ENCODE data around the gene BTG4.

The BTG4 gene

GRCh38 chr11:111460856-111461255 is 51.3 kb downstream of the BTG4 start:
- TF ChIP-seq, protein P1, sequence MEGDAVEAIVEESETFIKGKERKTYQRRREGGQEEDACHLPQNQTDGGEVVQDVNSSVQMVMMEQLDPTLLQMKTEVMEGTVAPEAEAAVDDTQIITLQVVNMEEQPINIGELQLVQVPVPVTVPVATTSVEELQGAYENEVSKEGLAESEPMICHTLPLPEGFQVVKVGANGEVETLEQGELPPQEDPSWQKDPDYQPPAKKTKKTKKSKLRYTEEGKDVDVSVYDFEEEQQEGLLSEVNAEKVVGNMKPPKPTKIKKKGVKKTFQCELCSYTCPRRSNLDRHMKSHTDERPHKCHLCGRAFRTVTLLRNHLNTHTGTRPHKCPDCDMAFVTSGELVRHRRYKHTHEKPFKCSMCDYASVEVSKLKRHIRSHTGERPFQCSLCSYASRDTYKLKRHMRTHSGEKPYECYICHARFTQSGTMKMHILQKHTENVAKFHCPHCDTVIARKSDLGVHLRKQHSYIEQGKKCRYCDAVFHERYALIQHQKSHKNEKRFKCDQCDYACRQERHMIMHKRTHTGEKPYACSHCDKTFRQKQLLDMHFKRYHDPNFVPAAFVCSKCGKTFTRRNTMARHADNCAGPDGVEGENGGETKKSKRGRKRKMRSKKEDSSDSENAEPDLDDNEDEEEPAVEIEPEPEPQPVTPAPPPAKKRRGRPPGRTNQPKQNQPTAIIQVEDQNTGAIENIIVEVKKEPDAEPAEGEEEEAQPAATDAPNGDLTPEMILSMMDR (IDR thresholded peaks at IDR 0.05; ENCODE audit: unreplicated experiment in 3 of 3) = no peak
- Mint-ChIP-seq H3K4me3 (peak overlapping the region in 1 of 3 experiments; percentile 2), H3K9me3 (no peaks in the 10 kb centered on the region), H3K4me1 (peaks cover 13% of the 10 kb centered on the region), H3K36me3 (ENCODE audit: low read depth) (no peaks in the 10 kb centered on the region), H3K27me3 (ENCODE audit: low read depth) (peaks cover 78% of the 10 kb centered on the region), H3K27ac (peak overlapping the region in 2 of 3 experiments; percentile 3 to 18)

DNA sequence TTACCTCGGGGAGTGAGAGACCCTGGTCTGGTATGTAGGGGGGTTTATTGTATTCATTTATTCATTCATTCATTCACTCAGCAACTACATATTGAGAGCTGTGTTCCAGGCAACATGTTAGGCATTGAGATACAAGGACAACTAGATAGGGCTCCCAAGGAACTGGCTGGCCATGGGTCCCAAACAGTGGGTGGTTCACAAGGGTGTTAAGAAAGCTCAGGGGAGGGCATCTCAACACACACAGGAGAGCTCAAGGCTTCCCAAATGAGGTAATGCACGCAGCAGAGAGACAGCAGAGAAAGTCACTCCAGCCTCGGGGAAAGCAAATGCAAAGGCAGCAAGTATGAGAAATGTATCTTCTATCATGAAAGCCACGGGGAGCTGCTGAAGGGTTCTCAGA is 51.8 kb downstream of the BTG4 start:
- Mint-ChIP-seq H3K36me3 (ENCODE audit: low read depth) (no peaks in the 10 kb centered on the region), H3K27me3 (ENCODE audit: low read depth) (peaks cover 83% of the 10 kb centered on the region), H3K9me3 (no peaks in the 10 kb centered on the region), H3K4me1 (peaks cover 13% of the 10 kb centered on the region), H3K4me3 (no peak overlapping the region), H3K27ac (peak overlapping the region in 2 of 3 experiments; percentile 18 to 41)
- TF ChIP-seq, protein P1 (IDR thresholded peaks at IDR 0.05; ENCODE audit: unreplicated experiment in 3 of 3) = no peak

DNA sequence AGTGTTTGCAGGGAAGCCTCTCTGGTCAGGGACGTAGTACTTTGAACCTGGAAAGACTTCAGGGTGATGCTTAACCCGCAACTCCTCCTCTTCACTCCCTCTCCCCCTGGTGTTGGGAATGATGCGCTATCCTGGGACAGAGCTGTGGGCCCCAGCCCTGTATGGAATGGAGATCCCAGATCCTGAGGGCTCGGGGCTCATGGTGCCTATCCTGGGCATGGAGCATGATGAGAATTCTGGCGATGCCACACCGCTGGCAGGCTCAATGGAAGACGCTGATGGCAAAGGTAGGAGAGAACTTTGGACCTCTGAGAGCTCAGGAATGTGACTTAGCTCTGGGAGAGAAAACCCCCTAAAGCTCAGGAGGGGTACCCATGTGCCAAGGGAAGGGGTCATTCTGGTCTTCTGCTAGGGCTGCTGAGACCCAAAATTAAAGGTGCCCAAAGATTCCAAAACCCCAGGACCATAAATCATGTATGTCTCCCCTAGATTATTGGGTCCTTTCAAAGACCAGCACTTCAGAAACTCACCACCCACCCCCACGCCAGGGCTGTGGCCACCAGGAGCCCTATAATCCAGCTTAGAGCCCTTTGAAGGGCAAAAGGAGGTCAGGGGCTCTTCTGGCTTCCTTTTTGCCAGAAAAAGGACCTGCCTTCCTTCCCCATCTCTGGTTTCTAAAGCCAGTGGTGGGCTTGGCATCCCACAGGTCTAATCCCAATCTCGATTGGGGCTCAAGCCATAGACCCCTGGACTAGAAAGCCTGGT is 52.5 kb downstream of the BTG4 start:
- TF ChIP-seq, protein P1 (IDR thresholded peaks at IDR 0.05; ENCODE audit: unreplicated experiment in 3 of 3) = no peak
- H3K9me3 Mint-ChIP-seq = no peaks in the 10 kb centered on the region

DNA sequence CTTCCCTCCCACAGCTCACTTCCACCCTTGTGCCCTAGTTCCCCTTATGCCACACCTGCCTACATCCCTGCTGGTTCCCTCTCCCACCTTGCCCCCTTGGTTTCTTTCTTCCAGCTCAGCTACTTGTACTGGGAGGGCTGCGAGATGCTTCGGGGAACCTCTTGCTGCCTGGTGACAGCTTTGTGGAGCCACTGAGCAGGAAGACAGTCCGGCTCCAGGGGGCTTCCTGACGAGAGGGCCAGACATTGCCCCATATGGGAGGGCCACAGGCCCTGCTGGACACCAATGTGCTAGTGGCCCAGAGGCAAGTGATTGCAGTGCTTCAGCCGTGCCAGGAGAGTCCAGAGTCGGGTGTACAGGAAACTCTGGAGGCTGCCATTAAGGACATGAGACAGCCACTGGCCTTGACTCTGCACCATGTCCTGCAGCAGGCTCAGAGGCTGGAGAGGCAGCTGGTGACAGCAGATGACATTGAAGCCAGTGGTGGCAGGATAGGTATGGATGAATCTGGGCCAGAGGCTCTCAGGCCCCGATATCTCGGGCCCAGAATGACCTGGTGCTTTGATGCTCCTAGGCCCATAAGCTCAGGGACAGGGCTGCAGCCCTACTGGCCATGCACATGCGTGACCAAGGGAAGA is 54.3 kb downstream of the BTG4 start:
- Mint-ChIP-seq H3K27me3 (ENCODE audit: low read depth) (peaks cover 88% of the 10 kb centered on the region), H3K4me1 (peaks cover 13% of the 10 kb centered on the region), H3K4me3 (no peak overlapping the region), H3K36me3 (ENCODE audit: low read depth) (no peaks in the 10 kb centered on the region), H3K9me3 (no peaks in the 10 kb centered on the region), H3K27ac (no peak overlapping the region)
- TF ChIP-seq, protein P1 (IDR thresholded peaks at IDR 0.05; ENCODE audit: unreplicated experiment in 3 of 3) = no peak

More for the DNA sequence above, 52.5 kb downstream of the BTG4 start:
- Mint-ChIP-seq H3K36me3 (ENCODE audit: low read depth) (no peaks in the 10 kb centered on the region), H3K27ac (peak overlapping the region in 1 of 3 experiments; percentile 41), H3K4me3 (peak overlapping the region in 1 of 3 experiments; percentile 32), H3K4me1 (peaks cover 13% of the 10 kb centered on the region), H3K27me3 (ENCODE audit: low read depth) (peaks cover 84% of the 10 kb centered on the region)

DNA sequence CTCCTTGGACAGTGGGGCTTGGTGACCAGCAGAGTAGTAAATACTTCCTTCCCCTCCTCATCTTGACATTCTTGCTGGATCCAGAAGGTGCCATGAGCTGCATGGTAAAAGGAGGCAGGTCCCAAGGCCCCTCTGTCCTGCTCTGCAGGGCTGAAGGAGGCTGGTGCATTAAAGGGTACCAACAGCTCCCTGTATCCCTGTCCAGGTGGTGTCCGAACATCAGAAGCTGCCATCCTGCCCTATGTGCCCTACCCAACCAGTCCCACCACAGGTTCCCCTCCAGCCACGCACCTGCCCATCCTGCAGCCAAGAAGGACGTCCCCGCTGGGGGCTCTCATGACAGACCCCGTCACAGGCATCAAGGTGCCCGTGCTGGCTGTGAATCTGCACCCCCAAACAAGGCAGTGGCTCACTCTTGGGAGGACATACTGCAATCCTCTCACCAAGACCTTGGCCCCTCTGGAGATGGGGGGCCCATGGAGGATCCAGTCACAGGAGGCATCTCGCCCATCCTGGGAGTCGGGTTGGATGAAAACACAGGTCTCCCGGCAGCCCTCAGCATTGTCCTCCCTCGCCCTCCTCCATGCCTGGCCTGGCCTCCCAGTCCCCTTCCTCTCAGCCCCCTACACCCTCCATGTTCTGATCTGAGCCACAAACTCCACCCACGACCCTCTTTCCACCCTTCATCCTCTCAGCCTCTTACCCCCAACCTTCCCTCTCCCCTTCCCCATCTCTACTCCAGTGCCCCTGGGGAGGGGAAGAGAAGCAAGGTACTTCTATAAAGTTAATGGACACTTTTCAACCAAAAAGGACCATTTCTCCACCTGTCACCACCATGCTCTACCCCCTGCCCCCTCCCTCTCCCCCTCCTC is 55.1 kb downstream of the BTG4 start:
- Mint-ChIP-seq H3K36me3 (ENCODE audit: low read depth) (no peaks in the 10 kb centered on the region), H3K27ac (no peak overlapping the region), H3K4me1 (peaks cover 13% of the 10 kb centered on the region), H3K4me3 (no peak overlapping the region), H3K27me3 (ENCODE audit: low read depth) (peaks cover 90% of the 10 kb centered on the region), H3K9me3 (no peaks in the 10 kb centered on the region)
- TF ChIP-seq, protein P1 (IDR thresholded peaks at IDR 0.05; ENCODE audit: unreplicated experiment in 3 of 3) = no peak

All from nephron (organoid).